HFFc6 (cell line): ENCODE results near the gene SPAG9. TPM values are rescaled to one million over a fixed set of nuclear protein-coding genes. Genes with fewer than 3 reads are reported as not detected.
"Not testable (repeated sequence)": the region's sequence is repeated elsewhere in the genome, so short reads cannot be mapped to it uniquely, and the experiment has no call there.

ENCODE experiments used
- DNase-seq: peaks from one replicate; pipeline ENCODE4 v3.0.0-alpha.2; 2018
- H3K27ac Mint-ChIP-seq: 2 replicates; pipeline ENCODE4 v1.8.0; 2020; ENCODE audit warnings: mild to moderate bottlenecking, mixed read lengths
- H3K27me3 Mint-ChIP-seq: 2 replicates; pipeline ENCODE4 v1.8.0; 2021; ENCODE audit warnings: mild to moderate bottlenecking, moderate library complexity, mixed read lengths; ENCODE audit not compliant: insufficient read depth
- H3K36me3 Mint-ChIP-seq: 2 replicates; pipeline ENCODE4 v1.8.0; 2021; ENCODE audit warnings: low read depth, mixed read lengths
- H3K4me1 Mint-ChIP-seq: 2 replicates; pipeline ENCODE4 v1.8.0; 2020; ENCODE audit warnings: low read depth, mixed read lengths
- H3K4me3 Mint-ChIP-seq: 2 replicates; pipeline ENCODE4 v1.8.0; 2020; ENCODE audit warnings: mild to moderate bottlenecking, moderate library complexity, mixed read lengths
- H3K9me3 Mint-ChIP-seq: 2 replicates; pipeline ENCODE4 v1.8.0; 2020; ENCODE audit warnings: mild to moderate bottlenecking, mixed read lengths
- total RNA-seq, 6 experiments: library from RNA; stranded (reverse); fragmentation: NEBNext Ultra II Directional; extraction: Animal tissue kit (Norgen Biotek cat#: 25700); gene quantifications; 2 replicates in 1 of 6; 3 replicates in 5 of 6; pipeline ENCODE4 v1.2.3, GENCODE V29; 2021
- TF ChIP-seq, protein P1 (sequence below): fragments of 200-600 bp; sonication (generic); IDR thresholded peaks from 2 replicates; pipeline ENCODE4 v1.5.0; 2021; ENCODE audit warnings: antibody characterized with exemption, mild to moderate bottlenecking

Gene SPAG9
- total RNA-seq, 6 experiments from 2014 or later: 54.3 to 78.1 (median 61.3) TPM

- Mint-ChIP-seq H3K9me3 (no peaks in the 10 kb centered on the region), H3K4me1 (peaks cover 42% of the 10 kb centered on the region), H3K27ac (no peak overlapping the region), H3K4me3 (no peak overlapping the region), H3K27me3 (peaks cover 3% of the 10 kb centered on the region; the same call in 1 of the 2 replicates), H3K36me3 (no peaks in the 10 kb centered on the region)
- no peak for DNase-seq
- TF ChIP-seq, protein P1, sequence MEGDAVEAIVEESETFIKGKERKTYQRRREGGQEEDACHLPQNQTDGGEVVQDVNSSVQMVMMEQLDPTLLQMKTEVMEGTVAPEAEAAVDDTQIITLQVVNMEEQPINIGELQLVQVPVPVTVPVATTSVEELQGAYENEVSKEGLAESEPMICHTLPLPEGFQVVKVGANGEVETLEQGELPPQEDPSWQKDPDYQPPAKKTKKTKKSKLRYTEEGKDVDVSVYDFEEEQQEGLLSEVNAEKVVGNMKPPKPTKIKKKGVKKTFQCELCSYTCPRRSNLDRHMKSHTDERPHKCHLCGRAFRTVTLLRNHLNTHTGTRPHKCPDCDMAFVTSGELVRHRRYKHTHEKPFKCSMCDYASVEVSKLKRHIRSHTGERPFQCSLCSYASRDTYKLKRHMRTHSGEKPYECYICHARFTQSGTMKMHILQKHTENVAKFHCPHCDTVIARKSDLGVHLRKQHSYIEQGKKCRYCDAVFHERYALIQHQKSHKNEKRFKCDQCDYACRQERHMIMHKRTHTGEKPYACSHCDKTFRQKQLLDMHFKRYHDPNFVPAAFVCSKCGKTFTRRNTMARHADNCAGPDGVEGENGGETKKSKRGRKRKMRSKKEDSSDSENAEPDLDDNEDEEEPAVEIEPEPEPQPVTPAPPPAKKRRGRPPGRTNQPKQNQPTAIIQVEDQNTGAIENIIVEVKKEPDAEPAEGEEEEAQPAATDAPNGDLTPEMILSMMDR: no peak
These were observed 174.9 kb downstream of the SPAG9 start for GRCh38 chr17:50945779-50946222.

- H3K4me3 Mint-ChIP-seq: no peak overlapping the region
- TF ChIP-seq, protein P1: no peak
- H3K4me1 Mint-ChIP-seq: peaks cover 36% of the 10 kb centered on the region
- DNase-seq: no peak
- H3K9me3 Mint-ChIP-seq: no peaks in the 10 kb centered on the region
- H3K27ac Mint-ChIP-seq: no peak overlapping the region
- H3K36me3 Mint-ChIP-seq: no peaks in the 10 kb centered on the region
- H3K27me3 Mint-ChIP-seq: peaks cover 3% of the 10 kb centered on the region; the same call in 1 of the 2 replicates
These were observed 175.6 kb downstream of the SPAG9 start for GRCh38 chr17:50944902-50945720.

DNA sequence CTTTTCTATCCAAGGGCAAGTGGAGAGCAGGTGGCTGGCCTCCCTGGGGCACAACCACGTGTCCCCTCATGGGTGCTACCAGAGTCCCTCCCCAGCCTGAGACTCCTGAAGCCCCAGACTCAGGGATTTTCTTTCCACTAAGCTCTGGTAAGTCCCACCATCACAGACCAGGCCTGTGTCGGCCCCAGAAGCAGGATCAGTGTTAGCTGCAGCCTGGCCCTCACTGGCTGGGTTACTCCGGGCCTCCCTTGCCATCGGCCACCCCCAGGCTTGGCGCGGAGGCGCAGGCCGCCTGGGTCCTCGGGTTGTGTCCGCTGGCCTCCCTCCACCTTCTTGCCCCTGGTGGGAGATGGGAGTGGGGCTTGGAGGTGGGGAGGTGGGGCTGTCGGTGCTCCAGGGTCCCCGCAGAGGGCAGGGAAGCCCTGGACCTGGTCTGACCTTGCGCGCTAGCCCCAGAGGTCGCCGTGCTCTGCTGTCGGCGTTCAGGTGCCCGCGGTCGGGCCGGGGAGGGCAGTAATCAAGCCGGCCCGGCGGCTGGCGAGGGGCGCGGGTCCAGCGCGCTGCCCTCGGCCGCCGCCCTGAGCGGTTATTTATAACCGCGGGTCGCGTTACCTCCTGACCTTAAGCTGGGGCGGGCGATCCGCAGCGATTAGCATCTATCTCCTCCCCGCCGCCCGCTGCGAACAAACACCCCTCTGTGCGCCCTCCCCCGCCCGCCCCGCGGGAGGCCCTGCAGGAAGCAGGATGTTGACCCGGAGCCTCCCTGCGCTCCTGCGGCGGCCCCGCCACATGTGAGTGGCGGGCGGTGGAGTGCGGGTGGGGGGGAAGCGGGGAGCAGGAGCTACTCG is 176.4 kb downstream of the SPAG9 start:
- Mint-ChIP-seq H3K27me3 (peaks cover 3% of the 10 kb centered on the region; the same call in 1 of the 2 replicates), H3K9me3 (no peaks in the 10 kb centered on the region), H3K4me3 (peak overlapping the region; percentile 43; the same call in 1 of the 2 replicates), H3K36me3 (no peaks in the 10 kb centered on the region), H3K4me1 (peaks cover 31% of the 10 kb centered on the region), H3K27ac (no peak overlapping the region; the same call in 1 of the 2 replicates)
- no peak for DNase-seq
- TF ChIP-seq, protein P1: no peak

- peaks cover 3% of the 10 kb centered on the region; the same call in 1 of the 2 replicates for H3K27me3 Mint-ChIP-seq
- DNase-seq: no peak
- no peaks in the 10 kb centered on the region for H3K9me3 Mint-ChIP-seq
- no peak overlapping the region for H3K27ac Mint-ChIP-seq
- no peaks in the 10 kb centered on the region for H3K36me3 Mint-ChIP-seq
- TF ChIP-seq, protein P1: no peak
- H3K4me1 Mint-ChIP-seq: peaks cover 29% of the 10 kb centered on the region
- H3K4me3 Mint-ChIP-seq: peak overlapping the region; percentile 43; the same call in 1 of the 2 replicates
These were observed 177.1 kb downstream of the SPAG9 start for GRCh38 chr17:50943575-50943933.

DNA sequence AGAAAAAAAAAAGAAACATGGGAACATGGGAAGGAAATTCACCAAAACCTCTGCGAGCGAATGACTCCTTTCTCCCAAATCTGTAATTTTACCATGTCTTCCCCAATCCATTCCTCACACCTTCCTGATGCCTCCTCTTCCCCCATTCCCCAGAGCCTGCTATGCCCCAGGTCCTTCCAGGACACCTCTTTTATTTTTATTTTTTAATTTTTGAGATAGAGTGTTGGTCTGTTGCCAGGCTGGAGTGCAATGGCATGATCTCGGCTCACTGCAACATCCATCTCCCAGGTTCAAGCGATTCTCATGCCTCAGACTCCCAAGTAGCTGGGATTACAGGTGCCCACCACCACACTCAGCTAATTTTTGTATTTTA is 179.0 kb downstream of the SPAG9 start:
- not testable (repeated sequence) for H3K36me3 Mint-ChIP-seq, H3K27me3 Mint-ChIP-seq, H3K4me3 Mint-ChIP-seq, H3K9me3 Mint-ChIP-seq, DNase-seq, H3K27ac Mint-ChIP-seq
- peaks cover 16% of the 10 kb centered on the region for H3K4me1 Mint-ChIP-seq
